Fibroblast of pulmonary artery (primary cell): ENCODE results near the gene CCDC18.

Experiments used
- DNase-seq: peaks from one replicate; pipeline ENCODE4 v3.0.0-alpha.2; 2010; ENCODE audit warnings: low read depth
- H3K4me3 ChIP-seq: replicated peaks from 2 replicates; pipeline ENCODE4 v1.5.1; 2011; ENCODE audit warnings: low read depth, mild to moderate bottlenecking, control low read depth, low read length, moderate library complexity
- CTCF ChIP-seq: IDR thresholded peaks from 2 replicates; pipeline ENCODE4 v1.5.1; 2011; ENCODE audit warnings: mild to moderate bottlenecking, control low read depth, low read length, inconsistent platforms; ENCODE audit errors: missing control alignments

The CCDC18 gene

DNA sequence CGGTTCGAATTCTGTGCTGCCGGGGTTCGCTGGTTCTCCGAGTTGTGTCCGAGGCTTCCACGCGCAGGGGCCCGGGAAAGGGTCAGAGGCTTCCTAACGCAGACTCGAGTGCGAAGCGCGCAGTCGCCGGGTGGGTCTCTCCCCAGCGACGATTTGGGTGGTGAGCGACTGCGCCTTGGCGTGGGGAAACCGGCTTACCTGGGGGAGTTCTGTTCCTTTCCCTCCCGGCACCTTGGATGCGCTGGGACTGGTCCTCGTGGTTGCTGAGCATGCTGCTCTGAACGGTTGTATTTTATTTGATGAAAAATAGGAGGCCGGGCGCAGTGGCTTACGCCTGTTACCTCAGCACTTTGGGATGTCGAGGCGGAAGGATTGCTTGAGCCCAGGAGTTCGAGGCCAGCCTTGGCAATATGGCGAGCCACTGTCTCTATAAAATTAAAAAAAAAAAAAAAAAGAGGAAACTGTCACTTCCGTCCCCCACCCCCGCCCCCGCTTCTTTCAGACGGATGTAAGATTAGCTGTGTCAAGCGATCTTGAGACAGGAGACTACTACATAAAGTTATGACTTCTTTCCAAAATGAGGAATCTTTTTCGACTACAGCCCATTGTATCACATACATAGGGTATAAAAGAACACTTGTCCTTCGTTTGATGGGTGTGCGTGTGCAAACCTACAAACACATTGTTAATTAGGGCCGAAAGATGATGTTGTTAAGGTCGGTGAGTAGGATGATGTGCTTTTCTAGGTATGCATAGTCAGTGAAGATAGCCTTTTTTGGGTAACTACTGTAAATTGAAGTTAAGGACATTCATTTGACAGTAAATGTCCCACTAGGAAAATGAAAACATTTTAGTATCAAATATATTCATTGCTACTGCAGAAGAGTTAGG is at the start of gene CCDC18:
Gene CCDC18, plus strand, starts transcription at position 2 of the 891 bp plus-strand sequence. CDS start 2,638 bp downstream, outside the sequence.
- peak; percentile 53 for DNase-seq

DNA sequence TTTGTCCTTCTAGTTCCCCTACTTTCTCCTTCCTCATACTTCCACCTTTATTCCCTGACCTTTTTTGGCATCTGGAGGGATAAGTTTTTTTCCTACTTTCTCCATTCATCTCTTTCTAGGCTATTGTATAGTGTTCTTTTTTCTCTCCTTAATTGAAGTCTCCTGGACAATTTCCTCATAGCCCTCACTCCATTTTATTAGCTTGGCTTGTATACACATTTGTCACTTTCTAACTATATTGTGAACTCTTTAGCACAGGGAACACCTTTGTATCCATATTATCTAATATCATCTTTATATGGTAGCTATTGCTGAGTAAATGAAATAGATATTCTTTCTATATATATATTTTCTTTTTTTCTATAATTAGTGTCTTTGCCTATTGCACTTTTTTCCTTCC is 47.9 kb upstream of the CCDC18 start:
- H3K4me3 ChIP-seq = no peak overlapping the region
- no peak for TF ChIP-seq CTCF
- DNase-seq = no peak

More for the DNA sequence above, at the start of gene CCDC18:
- TF ChIP-seq CTCF = no peak
- H3K4me3 ChIP-seq = peak within 1 kb of the TSS; percentile 98

DNA sequence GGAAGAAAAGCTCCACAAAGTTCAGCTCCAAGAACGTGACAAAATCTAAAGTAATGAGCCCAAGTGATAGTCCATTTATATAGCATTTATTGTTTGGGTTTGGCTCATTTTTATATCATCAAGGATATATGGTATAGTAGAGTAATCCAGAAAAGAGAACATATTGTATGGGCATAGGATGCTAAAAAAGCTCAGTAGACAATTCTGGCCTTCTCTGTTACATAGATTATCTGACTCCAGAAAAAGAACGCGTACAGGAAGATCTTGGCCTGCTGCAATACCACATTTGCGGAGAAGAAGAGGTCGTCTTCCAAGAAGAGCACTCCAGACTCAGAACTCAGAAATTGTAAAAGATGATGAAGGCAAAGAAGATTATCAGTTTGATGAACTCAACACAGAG is 44.1 kb upstream of the CCDC18 start:
- H3K4me3 ChIP-seq = no peak overlapping the region
- TF ChIP-seq CTCF = no peak
- DNase-seq = no peak

DNA sequence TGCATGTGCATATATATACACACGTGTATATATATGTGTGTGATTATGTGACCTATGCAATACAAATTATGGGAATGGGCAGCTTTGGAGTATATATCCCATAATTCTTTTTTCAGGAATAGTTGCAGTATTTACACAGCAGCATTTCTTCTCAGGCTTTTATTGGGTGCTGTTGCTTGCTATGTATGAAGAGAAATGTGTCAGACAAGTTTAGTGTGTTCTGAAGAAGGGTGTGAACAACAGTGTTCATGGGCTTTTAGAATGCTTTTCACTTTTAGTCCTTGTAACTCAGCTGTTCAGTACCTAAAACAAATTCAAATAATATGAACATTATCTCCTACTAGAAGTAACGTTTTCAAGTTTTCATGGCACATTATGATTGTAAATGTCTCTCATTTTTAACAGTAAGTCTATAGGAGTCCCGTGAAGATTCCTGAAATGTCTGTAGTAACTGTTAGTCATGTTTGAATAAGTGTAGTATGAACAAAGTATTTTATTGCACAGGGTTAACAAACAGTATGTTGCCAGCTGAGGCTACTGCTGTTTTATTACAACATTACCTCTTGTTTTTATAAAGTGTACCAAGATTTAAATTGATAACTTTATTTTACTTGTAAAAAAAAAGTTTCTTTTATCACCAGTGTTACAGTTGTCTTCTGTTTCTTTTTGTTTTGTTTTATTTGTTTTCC is 42.8 kb upstream of the CCDC18 start:
- TF ChIP-seq CTCF = no peak
- H3K4me3 ChIP-seq = no peak overlapping the region
- no peak for DNase-seq

- no peak for TF ChIP-seq CTCF
- DNase-seq = peak; percentile 13
- no peak overlapping the region for H3K4me3 ChIP-seq
Measured at GRCh38 chr1:93140106-93140505, 40.4 kb upstream of the CCDC18 start.

- H3K4me3 ChIP-seq = no peak overlapping the region
- no peak for TF ChIP-seq CTCF
- no peak for DNase-seq
Measured at GRCh38 chr1:93142161-93142560, 38.4 kb upstream of the CCDC18 start.
